GM23338 (cell line): ENCODE data around the gene ENDOU.

Source experiments
- EZH2 ChIP-seq: fragments of 200-600 bp; sonication (generic); IDR thresholded peaks from one replicate; pipeline ENCODE4 v1.8.0; 2017; ENCODE audit warnings: antibody characterized with exemption, mild to moderate bottlenecking, low read depth; ENCODE audit not compliant: unreplicated experiment
- EZH2phosphoT487 ChIP-seq: fragments of 200-600 bp; sonication (generic); IDR thresholded peaks from one replicate; pipeline ENCODE4 v1.8.1; 2018; ENCODE audit warnings: antibody characterized with exemption; ENCODE audit not compliant: unreplicated experiment
- NANOG ChIP-seq: IDR thresholded peaks from 2 replicates; pipeline ENCODE4 v1.6.1; 2016; ENCODE audit warnings: antibody characterized with exemption, borderline replicate concordance
- POLR2AphosphoS5 ChIP-seq: IDR thresholded peaks from 2 replicates; pipeline ENCODE4 v1.6.1; 2016; ENCODE audit warnings: antibody characterized with exemption, low read depth
- TF ChIP-seq, protein P1 (sequence below), 2 experiments: fragments of 200-600 bp in 1 of 2; sonication (generic) in 1 of 2; conservative IDR thresholded peaks; 2 replicates each; pipeline versions ENCODE4 v1.5.1 to v1.6.1; 2016 to 2017; ENCODE audit warnings: antibody characterized with exemption in 2 of 2, low read depth in 2 of 2, mild to moderate bottlenecking in 2 of 2, moderate library complexity in 1 of 2
- TF ChIP-seq, protein P2 (sequence below): IDR thresholded peaks from one replicate; pipeline ENCODE4 v1.6.1; 2018; ENCODE audit warnings: antibody characterized with exemption; ENCODE audit not compliant: unreplicated experiment

DNA sequence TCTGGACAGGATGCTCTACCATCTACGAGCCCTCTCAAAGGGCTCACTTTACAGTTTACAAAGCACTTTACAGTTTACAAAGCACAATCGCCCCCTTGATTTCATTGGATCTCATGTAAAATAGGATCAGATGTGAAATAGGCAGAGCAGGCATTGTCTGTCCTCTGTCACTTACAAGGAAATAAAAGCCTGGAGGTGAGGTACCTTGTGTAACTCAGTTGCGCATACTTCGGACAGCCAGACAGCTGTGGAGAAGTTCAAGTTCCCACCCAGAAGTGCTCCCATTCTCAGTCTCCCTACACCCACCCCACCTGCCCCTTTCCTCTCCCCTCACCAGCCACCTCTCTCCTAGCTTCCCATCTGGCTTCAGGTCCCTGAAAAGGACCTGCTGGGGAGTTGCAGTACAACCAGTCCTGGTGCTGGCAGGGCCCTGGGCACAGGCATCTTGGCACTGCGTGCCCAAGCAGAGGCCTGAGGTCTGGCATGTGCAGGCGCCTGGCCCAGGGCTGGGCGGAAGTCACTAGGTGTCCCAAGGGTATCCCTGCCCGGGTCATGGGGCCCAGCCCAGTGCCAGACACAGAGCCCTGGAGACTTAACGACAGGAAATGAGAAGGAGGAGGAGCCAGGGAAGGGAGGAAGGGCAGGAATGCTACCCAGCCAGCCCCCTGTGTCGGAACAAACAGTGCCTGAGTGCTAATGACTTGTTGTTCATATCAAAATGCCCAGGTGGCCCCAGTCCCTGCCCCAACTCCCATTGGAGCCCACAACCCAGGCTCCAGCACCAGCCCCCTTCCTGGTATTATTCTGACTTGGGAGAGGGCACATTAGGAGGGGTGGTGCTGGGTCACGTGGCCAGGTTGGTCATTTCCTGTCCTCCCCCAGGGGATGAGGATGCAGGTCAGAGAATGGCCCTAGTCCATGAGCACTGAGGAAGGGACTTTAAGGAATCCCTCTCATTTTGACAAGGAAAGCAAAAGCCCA lies 28.0 kb upstream of the ENDOU start:
- TF ChIP-seq, protein P1, sequence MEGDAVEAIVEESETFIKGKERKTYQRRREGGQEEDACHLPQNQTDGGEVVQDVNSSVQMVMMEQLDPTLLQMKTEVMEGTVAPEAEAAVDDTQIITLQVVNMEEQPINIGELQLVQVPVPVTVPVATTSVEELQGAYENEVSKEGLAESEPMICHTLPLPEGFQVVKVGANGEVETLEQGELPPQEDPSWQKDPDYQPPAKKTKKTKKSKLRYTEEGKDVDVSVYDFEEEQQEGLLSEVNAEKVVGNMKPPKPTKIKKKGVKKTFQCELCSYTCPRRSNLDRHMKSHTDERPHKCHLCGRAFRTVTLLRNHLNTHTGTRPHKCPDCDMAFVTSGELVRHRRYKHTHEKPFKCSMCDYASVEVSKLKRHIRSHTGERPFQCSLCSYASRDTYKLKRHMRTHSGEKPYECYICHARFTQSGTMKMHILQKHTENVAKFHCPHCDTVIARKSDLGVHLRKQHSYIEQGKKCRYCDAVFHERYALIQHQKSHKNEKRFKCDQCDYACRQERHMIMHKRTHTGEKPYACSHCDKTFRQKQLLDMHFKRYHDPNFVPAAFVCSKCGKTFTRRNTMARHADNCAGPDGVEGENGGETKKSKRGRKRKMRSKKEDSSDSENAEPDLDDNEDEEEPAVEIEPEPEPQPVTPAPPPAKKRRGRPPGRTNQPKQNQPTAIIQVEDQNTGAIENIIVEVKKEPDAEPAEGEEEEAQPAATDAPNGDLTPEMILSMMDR (conservative IDR thresholded peaks at IDR 0.05; ENCODE audit: low read depth in 2 of 2) = no peak
- TF ChIP-seq NANOG (no peak), EZH2 (no peak), POLR2AphosphoS5 (no peak), EZH2phosphoT487 (no peak)
- TF ChIP-seq, protein P2, sequence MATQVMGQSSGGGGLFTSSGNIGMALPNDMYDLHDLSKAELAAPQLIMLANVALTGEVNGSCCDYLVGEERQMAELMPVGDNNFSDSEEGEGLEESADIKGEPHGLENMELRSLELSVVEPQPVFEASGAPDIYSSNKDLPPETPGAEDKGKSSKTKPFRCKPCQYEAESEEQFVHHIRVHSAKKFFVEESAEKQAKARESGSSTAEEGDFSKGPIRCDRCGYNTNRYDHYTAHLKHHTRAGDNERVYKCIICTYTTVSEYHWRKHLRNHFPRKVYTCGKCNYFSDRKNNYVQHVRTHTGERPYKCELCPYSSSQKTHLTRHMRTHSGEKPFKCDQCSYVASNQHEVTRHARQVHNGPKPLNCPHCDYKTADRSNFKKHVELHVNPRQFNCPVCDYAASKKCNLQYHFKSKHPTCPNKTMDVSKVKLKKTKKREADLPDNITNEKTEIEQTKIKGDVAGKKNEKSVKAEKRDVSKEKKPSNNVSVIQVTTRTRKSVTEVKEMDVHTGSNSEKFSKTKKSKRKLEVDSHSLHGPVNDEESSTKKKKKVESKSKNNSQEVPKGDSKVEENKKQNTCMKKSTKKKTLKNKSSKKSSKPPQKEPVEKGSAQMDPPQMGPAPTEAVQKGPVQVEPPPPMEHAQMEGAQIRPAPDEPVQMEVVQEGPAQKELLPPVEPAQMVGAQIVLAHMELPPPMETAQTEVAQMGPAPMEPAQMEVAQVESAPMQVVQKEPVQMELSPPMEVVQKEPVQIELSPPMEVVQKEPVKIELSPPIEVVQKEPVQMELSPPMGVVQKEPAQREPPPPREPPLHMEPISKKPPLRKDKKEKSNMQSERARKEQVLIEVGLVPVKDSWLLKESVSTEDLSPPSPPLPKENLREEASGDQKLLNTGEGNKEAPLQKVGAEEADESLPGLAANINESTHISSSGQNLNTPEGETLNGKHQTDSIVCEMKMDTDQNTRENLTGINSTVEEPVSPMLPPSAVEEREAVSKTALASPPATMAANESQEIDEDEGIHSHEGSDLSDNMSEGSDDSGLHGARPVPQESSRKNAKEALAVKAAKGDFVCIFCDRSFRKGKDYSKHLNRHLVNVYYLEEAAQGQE = no peak
